ENCODE results near the gene C12orf75.

The C12orf75 gene

GRCh38 chr12:105363890-105364289 is 33.4 kb downstream of the C12orf75 start (continued):
- TF ChIP-seq PATZ1 (tag by site-specific recombination; IDR thresholded peaks at IDR 0.05) = no peak
- TF ChIP-seq ZNF626 (tag by site-specific recombination; IDR thresholded peaks at IDR 0.05) = no peak
- no peak for TF ChIP-seq ZNF521 (tag by site-specific recombination; IDR thresholded peaks at IDR 0.05)
- TF ChIP-seq ZNF610 (tag by site-specific recombination; IDR thresholded peaks at IDR 0.05; ENCODE audit: borderline replicate concordance) = no peak
- no peak for TF ChIP-seq ZNF148 (tag by site-specific recombination; IDR thresholded peaks at IDR 0.05; ENCODE audit: borderline replicate concordance)

- TF ChIP-seq ZNF621 (tag by site-specific recombination; IDR thresholded peaks at IDR 0.05) (no peak), ZFHX2 (tag by site-specific recombination; conservative IDR thresholded peaks at IDR 0.05) (0 out of 2 replicates have a peak, but pooled peaks have one; percentile 38)
- Histone ChIP-seq H3K9me3 (ENCODE audit: control insufficient read depth, insufficient read depth, low read depth, low read length) (no peaks in the 10 kb centered on the region), H3K4me1 (ENCODE audit: control insufficient read depth, insufficient read depth, low read length) (no peaks in the 10 kb centered on the region), H3K36me3 (ENCODE audit: control insufficient read depth in 2 of 2, insufficient read depth in 1 of 2, low read length in 2 of 2) (peaks cover 0 to 8% of the 10 kb centered on the region in 2 experiments; a peak in 1 of 3 replicates), H3K4me3 (ENCODE audit: low read depth, low read length) (no peak overlapping the region), H3K27ac (ENCODE audit: extremely low read depth, low read depth, low read length) (no peak overlapping the region)
- ChIA-PET POLR2A (no interaction called here), CTCF (interaction anchor here (0.6 kb wide), 1 partner anchor 33 kb away, joined by 5 read pairs; no protein-coding TSS in a partner anchor)
These were observed 34.7 kb downstream of the C12orf75 start for GRCh38 chr12:105365231-105365630.

- no peak overlapping the region for H3K27ac ChIP-seq (ENCODE audit: extremely low read depth, low read depth, low read length)
- POLR2A ChIA-PET = no interaction called here
- H3K36me3 ChIP-seq (ENCODE audit: control insufficient read depth in 2 of 2, insufficient read depth in 1 of 2, low read length in 2 of 2) = peaks cover 7 to 11% of the 10 kb centered on the region in 2 experiments; a peak in 2 of 3 replicates
These were observed 37.7 kb downstream of the C12orf75 start for GRCh38 chr12:105368047-105368646.

GRCh38 chr12:105369014-105369413 is 38.5 kb downstream of the C12orf75 start:
- H3K4me3 ChIP-seq (ENCODE audit: low read depth, low read length) = no peak overlapping the region
- H3K27ac ChIP-seq (ENCODE audit: extremely low read depth, low read depth, low read length) = no peak overlapping the region
- peaks cover 7 to 11% of the 10 kb centered on the region in 2 experiments; a peak in 2 of 3 replicates for H3K36me3 ChIP-seq (ENCODE audit: control insufficient read depth in 2 of 2, insufficient read depth in 1 of 2, low read length in 2 of 2)
- no peaks in the 10 kb centered on the region for H3K4me1 ChIP-seq (ENCODE audit: control insufficient read depth, insufficient read depth, low read length)
- H3K9me3 ChIP-seq (ENCODE audit: control insufficient read depth, insufficient read depth, low read depth, low read length) = no peaks in the 10 kb centered on the region
- ChIA-PET CTCF (no interaction called here), POLR2A (interaction anchor here (0.7 kb wide), 1 partner anchor 13 kb away, joined by 5 read pairs; no protein-coding TSS in a partner anchor)
- TF ChIP-seq ZNF148 (tag by site-specific recombination; IDR thresholded peaks at IDR 0.05; ENCODE audit: borderline replicate concordance) (no peak), ZNF138 (tag by site-specific recombination; IDR thresholded peaks at IDR 0.05; ENCODE audit: borderline replicate concordance) (no peak), ZNF239 (tag by site-specific recombination; IDR thresholded peaks at IDR 0.05) (no peak), ZNF792 (tag by site-specific recombination; IDR thresholded peaks at IDR 0.05) (no peak), ZNF394 (tag by site-specific recombination; IDR thresholded peaks at IDR 0.05; ENCODE audit: borderline replicate concordance) (no peak), PRDM6 (tag by site-specific recombination; IDR thresholded peaks at IDR 0.05) (no peak), ZNF561 (tag by site-specific recombination; IDR thresholded peaks at IDR 0.05; ENCODE audit: borderline replicate concordance) (no peak)

More at GRCh38 chr12:105368047-105368646, 37.7 kb downstream of the C12orf75 start:
- Histone ChIP-seq H3K4me3 (ENCODE audit: low read depth, low read length) (no peak overlapping the region), H3K9me3 (ENCODE audit: control insufficient read depth, insufficient read depth, low read depth, low read length) (no peaks in the 10 kb centered on the region), H3K4me1 (ENCODE audit: control insufficient read depth, insufficient read depth, low read length) (no peaks in the 10 kb centered on the region)
- CTCF ChIA-PET = interaction anchor here (0.6 kb wide), 1 partner anchor 20 kb away, joined by 3 read pairs; no protein-coding TSS in a partner anchor
- no peak for TF ChIP-seq ZNF366 (tag by site-specific recombination; conservative IDR thresholded peaks at IDR 0.05)
- no peak for TF ChIP-seq ZNF184 (tag by site-specific recombination; IDR thresholded peaks at IDR 0.05)
- TF ChIP-seq KLF17 (tag by site-specific recombination; IDR thresholded peaks at IDR 0.05) = no peak
